SK-N-SH (cell line): ENCODE data around the gene EPOP. TPM values are rescaled to one million over a fixed set of nuclear protein-coding genes. Genes with fewer than 3 reads are reported as not detected.

ENCODE experiments used
- CTCF ChIA-PET: fragments of 300-600, 350-600 bp; formaldehyde crosslinking; extraction: SDS; loops from one replicate; lab custom pipeline; 2021; lab: Yijun Ruan, JAX
- POLR2A ChIA-PET: fragments of 350-600 bp; sonication (Branson Sonifier 250); formaldehyde crosslinking; extraction: SDS; loops from one replicate; lab custom pipeline; 2020; ENCODE audit warnings: antibody characterized with exemption, inconsistent platforms; lab: Yijun Ruan, JAX
- DNase-seq: peaks from one replicate; pipeline ENCODE4 v3.0.0; 2012
- H2AFZ ChIP-seq: fragments of 200-600 bp; sonication (generic); 2 replicates; pipeline ENCODE4 v1.8.1; 2016; ENCODE audit warnings: antibody characterized with exemption, mild to moderate bottlenecking, low read depth
- H3F3A ChIP-seq: fragments of 200-600 bp; sonication (generic); replicated peaks from 2 replicates; pipeline ENCODE3; 2016; ENCODE audit warnings: antibody characterized with exemption, mild to moderate bottlenecking; ENCODE audit not compliant: insufficient read depth
- H3K27ac ChIP-seq, 2 experiments: fragments of 200-500 bp in 1 of 2; fragments of 200-600 bp in 1 of 2; sonication (Bioruptor generic) in 1 of 2; sonication (generic), shearing (Covaris generic) in 1 of 2; 2 replicates each; pipeline versions ENCODE4 v1.5.1 to v1.6.1; 2014 to 2016; ENCODE audit warnings: low read depth in 2 of 2, inconsistent platforms in 1 of 2, low read length in 1 of 2, mild to moderate bottlenecking in 1 of 2, mixed read lengths in 1 of 2
- H3K27me3 ChIP-seq: fragments of 200-600 bp; sonication (generic), shearing (Covaris generic); 2 replicates; pipeline ENCODE4 v1.6.1; 2016; ENCODE audit warnings: mixed run types; ENCODE audit not compliant: insufficient read depth
- H3K36me3 ChIP-seq, 2 experiments: fragments of 200-500 bp in 1 of 2; fragments of 200-600 bp in 1 of 2; sonication (Bioruptor generic) in 1 of 2; sonication (generic) in 1 of 2; replicated peaks in 1 of 2; 2 replicates each; pipeline versions ENCODE3 to v1.5.1; 2014 to 2016; ENCODE audit warnings: low read length in 1 of 2, mild to moderate bottlenecking in 1 of 2; ENCODE audit not compliant: insufficient read depth in 2 of 2, control insufficient read depth in 1 of 2
- H3K4me1 ChIP-seq, 2 experiments: fragments of 200-500 bp in 1 of 2; fragments of 200-600 bp in 1 of 2; sonication (Bioruptor generic) in 1 of 2; sonication (generic), shearing (Covaris generic) in 1 of 2; 2 replicates each; pipeline versions ENCODE4 v1.5.1 to v1.6.1; 2014 to 2016; ENCODE audit warnings: low read depth in 1 of 2, low read length in 1 of 2, mixed run types in 1 of 2; ENCODE audit not compliant: insufficient read depth in 2 of 2, control insufficient read depth in 1 of 2
- H3K4me2 ChIP-seq: fragments of 200-600 bp; sonication (generic), shearing (Covaris generic); 2 replicates; pipeline ENCODE4 v1.6.1; 2017; ENCODE audit warnings: mixed run types
- H3K4me3 ChIP-seq, 2 experiments: fragments of 200-500 bp in 1 of 2; fragments of 200-600 bp in 1 of 2; sonication (Bioruptor generic) in 1 of 2; sonication (generic), shearing (Covaris generic) in 1 of 2; 2 replicates each; pipeline versions ENCODE4 v1.5.1 to v1.8.1; 2014 to 2016; ENCODE audit warnings: low read depth in 2 of 2, inconsistent platforms in 1 of 2, low read length in 1 of 2, mild to moderate bottlenecking in 1 of 2, mixed read lengths in 1 of 2, moderate library complexity in 1 of 2
- H3K79me2 ChIP-seq: fragments of 200-600 bp; sonication (generic); 2 replicates; pipeline ENCODE4 v1.8.1; 2017; ENCODE audit warnings: mild to moderate bottlenecking; ENCODE audit not compliant: insufficient read depth
- H3K9ac ChIP-seq: fragments of 200-600 bp; sonication (generic); 2 replicates; pipeline ENCODE4 v1.6.1; 2017; ENCODE audit warnings: mixed run types
- H3K9me2 ChIP-seq: fragments of 200-600 bp; sonication (generic); 2 replicates; pipeline ENCODE4 v1.6.1; 2017; ENCODE audit warnings: mixed run types
- H3K9me3 ChIP-seq: fragments of 200-600 bp; sonication (generic); 2 replicates; pipeline ENCODE4 v1.6.1; 2017; ENCODE audit warnings: mixed run types, mild to moderate bottlenecking, moderate library complexity
- H4K20me1 ChIP-seq: fragments of 200-600 bp; sonication (generic); 2 replicates; pipeline ENCODE4 v1.6.1; 2017; ENCODE audit warnings: mild to moderate bottlenecking, mixed run types; ENCODE audit not compliant: insufficient read depth
- FOSL2 ChIP-seq: IDR thresholded peaks from 2 replicates; pipeline ENCODE4 v1.4.0; 2012; ENCODE audit warnings: low read depth, mild to moderate bottlenecking, moderate library complexity, borderline replicate concordance
- FOXJ3 ChIP-seq: sonication (generic); formaldehyde crosslinking; IDR thresholded peaks from 2 replicates; pipeline ENCODE4 v1.5.1; 2020; ENCODE audit warnings: mild to moderate bottlenecking, missing genetic modification reagents
- FOXM1 ChIP-seq: IDR thresholded peaks from 2 replicates; pipeline ENCODE4 v1.4.0; 2012; ENCODE audit warnings: low read depth, mild to moderate bottlenecking
- GABPA ChIP-seq: IDR thresholded peaks from 2 replicates; pipeline ENCODE4 v1.4.0; 2012; ENCODE audit warnings: low read depth, mild to moderate bottlenecking
- GATA2 ChIP-seq: sonication (generic); formaldehyde crosslinking; IDR thresholded peaks from 2 replicates; pipeline ENCODE4 v1.5.0; 2020; ENCODE audit warnings: mild to moderate bottlenecking, missing genetic modification reagents
- IRF3 ChIP-seq: fragments of 150-350 bp; IDR thresholded peaks from 2 replicates; pipeline ENCODE4 v1.6.1; 2016; ENCODE audit warnings: mild to moderate bottlenecking, low read depth, low read length
- JUND ChIP-seq: IDR thresholded peaks from 2 replicates; pipeline ENCODE4 v1.4.0; 2012
- NRF1 ChIP-seq: IDR thresholded peaks from 2 replicates; pipeline ENCODE4 v1.6.1; 2012; ENCODE audit warnings: low read depth, mild to moderate bottlenecking, low read length
- POLR2AphosphoS5 ChIP-seq: IDR thresholded peaks from 2 replicates; pipeline ENCODE4 v1.6.1; 2012; ENCODE audit warnings: low read depth, low read length
- RCOR1 ChIP-seq: fragments of 150-350 bp; IDR thresholded peaks from 2 replicates; pipeline ENCODE4 v1.6.1; 2017; ENCODE audit warnings: antibody characterized with exemption, low read length
- RFX5 ChIP-seq: IDR thresholded peaks from 2 replicates; pipeline ENCODE4 v1.6.1; 2012; ENCODE audit warnings: mild to moderate bottlenecking, improper control_type of control experiment, low read length
- RXRA ChIP-seq: IDR thresholded peaks from 2 replicates; pipeline ENCODE4 v1.4.0; 2012; ENCODE audit warnings: low read depth, mild to moderate bottlenecking, borderline replicate concordance
- TAF1 ChIP-seq: IDR thresholded peaks from 2 replicates; pipeline ENCODE4 v1.6.1; 2012; ENCODE audit warnings: low read depth, mild to moderate bottlenecking, low read length, moderate library complexity, borderline replicate concordance
- TEAD4 ChIP-seq: IDR thresholded peaks from 2 replicates; pipeline ENCODE4 v1.4.0; 2012; ENCODE audit warnings: mild to moderate bottlenecking, borderline replicate concordance; ENCODE audit not compliant: insufficient read depth
- USF2 ChIP-seq: fragments of 150-350 bp; IDR thresholded peaks from 2 replicates; pipeline ENCODE4 v1.6.1; 2017; ENCODE audit warnings: antibody characterized with exemption, low read length, low read depth, borderline replicate concordance
- WGBS: methylation state at CpG from one replicate; pipeline ENCODE4 v1.1.6; 2017; ENCODE audit warnings: low lambda C conversion rate; 5-methylcytosine and 5-hydroxymethylcytosine counted together
- polyA plus RNA-seq, 3 experiments: library from polyadenylated mRNA; depleted of rRNA; stranded (reverse); fragments of >200 nt; gene quantifications; 2 replicates each; pipeline ENCODE4 v1.2.3, GENCODE V29; 2012

Gene EPOP
- polyA plus RNA-seq, 1 of the 3 experiments (the other 2 are of a cell fraction): 3.1 TPM

GRCh38 chr17:38690386-38690785 is 15.6 kb upstream of the EPOP start:
- Histone ChIP-seq H3K4me1 (peaks cover 9 to 15% of the 10 kb centered on the region in 2 experiments; a peak in 2 of 4 replicates), H3K36me3 (no peaks in the 10 kb centered on the region), H3F3A (peaks cover 3% of the 10 kb centered on the region), H3K27me3 (no peaks in the 10 kb centered on the region), H3K79me2 (no peaks in the 10 kb centered on the region), H3K27ac (no peak overlapping the region), H3K9ac (no peak overlapping the region), H3K4me2 (no peak overlapping the region), H2AFZ (no peak overlapping the region)
- 91% methylated on average over 4 of the region's 4 CpGs for WGBS
- POLR2A ChIA-PET: no interaction called here
- DNase-seq: no peak
- TF ChIP-seq POLR2AphosphoS5 (no peak), GABPA (no peak), RFX5 (no peak), FOSL2 (no peak), TEAD4 (no peak)
- TF ChIP-seq, all 33 proteins: peak for 0
- Histone ChIP-seq H4K20me1 (no peaks in the 10 kb centered on the region), H3K4me3 (no peak overlapping the region), H3K9me3 (no peaks in the 10 kb centered on the region), H3K9me2 (no peaks in the 10 kb centered on the region)
- CTCF ChIA-PET: interaction anchor here (1.0 to 8.0 kb wide), 3 partner anchors 13 to 45 kb away, joined by 3 to 48 read pairs (median 18); no protein-coding TSS in a partner anchor

- Histone ChIP-seq H3K4me2 (no peak overlapping the region), H4K20me1 (no peaks in the 10 kb centered on the region), H3F3A (peaks cover 3% of the 10 kb centered on the region), H3K9me2 (no peaks in the 10 kb centered on the region), H3K79me2 (no peaks in the 10 kb centered on the region), H3K36me3 (no peaks in the 10 kb centered on the region), H3K27me3 (no peaks in the 10 kb centered on the region), H3K27ac (no peak overlapping the region), H3K4me1 (no peaks in the 10 kb centered on the region), H3K4me3 (no peak overlapping the region), H3K9ac (no peak overlapping the region), H2AFZ (no peak overlapping the region), H3K9me3 (no peaks in the 10 kb centered on the region)
- DNase-seq: no peak
- TF ChIP-seq GATA2 (CRISPR knock-in tag) (no peak), NRF1 (no peak), USF2 (no peak), RCOR1 (no peak), TAF1 (no peak), FOXJ3 (CRISPR knock-in tag) (no peak), RXRA (no peak), FOXM1 (no peak), IRF3 (no peak), JUND (no peak)
- POLR2A ChIA-PET: no interaction called here
- 83% methylated on average over 5 of the region's 5 CpGs for WGBS
- CTCF ChIA-PET: interaction anchor here (0.6 to 8.0 kb wide), 5 partner anchors 10 to 79 kb away, joined by 3 to 48 read pairs (median 3); no protein-coding TSS in a partner anchor
Observed at GRCh38 chr17:38687286-38687685, 12.5 kb upstream of the EPOP start.
